Measurements from ENCODE around the gene CD33. TPM values are rescaled to one million over a fixed set of nuclear protein-coding genes. Genes with fewer than 3 reads are reported as not detected.

Gene CD33
- polyA plus RNA-seq, 3 donors from 2014 or later: 3.5 to 17.4 (median 10.3) TPM

DNA sequence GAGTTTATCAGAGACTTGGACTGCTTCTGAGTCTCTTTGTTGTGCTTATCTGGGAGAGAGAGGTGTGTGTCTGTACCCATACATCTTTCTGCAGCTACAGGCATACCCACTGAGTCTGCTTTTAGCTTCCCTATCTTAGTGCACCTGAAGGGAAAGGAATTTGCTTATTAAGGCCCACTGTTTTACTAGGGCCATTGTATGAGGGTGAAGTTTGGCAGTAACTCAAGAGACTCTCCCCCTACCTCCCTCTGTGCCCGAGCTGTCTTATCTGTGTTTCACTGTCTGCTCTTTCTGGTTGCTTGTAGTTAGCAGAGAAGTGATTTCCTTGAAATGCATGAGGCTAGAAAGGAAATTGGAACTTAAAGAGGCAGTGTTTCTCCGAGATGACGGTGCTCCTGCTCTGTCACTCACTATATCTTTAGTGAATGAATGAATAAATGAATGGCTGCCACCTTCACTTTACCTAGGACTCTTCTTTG, 678 bp upstream of the CD33 start:
- Mint-ChIP-seq H3K4me1 (no peaks in the 10 kb centered on the region), H3K27ac (no peak overlapping the region)

DNA sequence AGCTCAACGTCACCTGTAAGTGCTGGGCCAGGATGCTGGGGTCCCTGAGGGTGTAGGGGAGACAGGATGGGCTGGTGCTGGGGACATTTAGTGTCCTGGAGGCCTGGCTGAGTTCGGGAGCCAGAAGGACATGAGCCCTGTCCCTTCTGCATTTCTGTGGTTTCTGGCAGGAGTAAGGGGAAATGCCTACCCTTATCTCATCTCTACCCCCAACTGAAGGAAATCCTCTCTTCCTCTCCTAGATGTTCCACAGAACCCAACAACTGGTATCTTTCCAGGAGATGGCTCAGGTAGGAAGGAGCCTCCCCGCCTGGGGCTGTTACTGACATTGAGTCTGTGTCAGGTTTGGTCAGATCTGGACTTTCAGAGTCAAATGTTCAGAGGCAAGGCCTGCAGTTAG, 1.2 kb downstream of the CD33 start:
- no peak overlapping the region for H3K27ac Mint-ChIP-seq
- no peak for DNase-seq
- no peaks in the 10 kb centered on the region for H3K4me1 Mint-ChIP-seq
- H3K9me3 Mint-ChIP-seq: no peaks in the 10 kb centered on the region
- H3K36me3 Mint-ChIP-seq: no peaks in the 10 kb centered on the region
- H3K27me3 Mint-ChIP-seq (ENCODE audit: low read depth in 3 of 3): peaks cover 0 to 7% (median 5%) of the 10 kb centered on the region in 3 donors
- H3K4me3 Mint-ChIP-seq: peak overlapping the region in 1 of 5 donors; percentile 16

More for the DNA sequence above, 678 bp upstream of the CD33 start:
- peaks cover 0 to 19% (median 5%) of the 10 kb centered on the region in 3 donors for H3K27me3 Mint-ChIP-seq (ENCODE audit: low read depth in 3 of 3)
- H3K9me3 Mint-ChIP-seq: no peaks in the 10 kb centered on the region
- DNase-seq: no peak
- no peak overlapping the region for H3K4me3 Mint-ChIP-seq
- no peaks in the 10 kb centered on the region for H3K36me3 Mint-ChIP-seq

DNA sequence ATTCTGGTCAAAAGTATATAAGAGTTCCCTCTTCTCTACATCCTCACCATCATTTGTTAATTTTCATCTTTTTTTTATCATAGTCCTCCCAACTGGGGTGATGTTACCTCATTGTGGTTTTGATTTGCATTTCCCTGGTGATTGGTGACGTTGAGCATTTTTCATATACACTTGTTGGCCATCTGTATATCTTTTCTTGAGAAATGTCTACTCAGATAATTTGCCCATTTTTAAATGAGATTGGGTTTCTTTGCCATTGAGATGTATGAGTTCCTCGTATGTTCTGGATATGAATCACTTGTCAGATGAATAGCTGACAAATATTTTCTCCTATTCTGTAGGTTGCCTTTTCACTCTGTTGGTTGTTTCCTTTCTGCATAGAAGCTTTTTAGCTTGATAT, 2.4 kb downstream of the CD33 start:
- no peaks in the 10 kb centered on the region for H3K4me1 Mint-ChIP-seq
- peaks cover 0 to 6% (median 3%) of the 10 kb centered on the region in 3 donors for H3K27me3 Mint-ChIP-seq (ENCODE audit: low read depth in 3 of 3)
- H3K36me3 Mint-ChIP-seq: no peaks in the 10 kb centered on the region
- DNase-seq: no peak
- H3K4me3 Mint-ChIP-seq: no peak overlapping the region
- H3K27ac Mint-ChIP-seq: no peak overlapping the region
- no peaks in the 10 kb centered on the region for H3K9me3 Mint-ChIP-seq

DNA sequence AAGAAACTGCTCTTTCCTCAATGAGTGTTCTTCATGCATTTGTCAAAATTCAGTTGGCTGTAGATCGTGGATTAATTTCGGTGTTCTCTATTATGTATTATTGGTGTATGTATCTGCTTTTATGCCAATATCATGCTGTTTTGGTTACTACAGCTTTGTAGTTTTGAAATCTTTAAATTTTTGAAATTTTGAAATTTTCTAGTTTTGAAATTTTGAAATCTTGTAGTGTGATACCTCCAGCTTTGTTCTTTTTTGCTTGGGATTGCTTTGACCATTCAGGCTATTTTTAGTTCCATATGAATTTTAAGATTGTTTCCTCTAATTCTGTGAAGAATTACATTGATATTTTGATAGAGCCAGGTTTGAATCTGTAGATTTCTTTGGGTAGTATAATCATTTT, 3.1 kb downstream of the CD33 start:
- peaks cover 0 to 3% (median 0%) of the 10 kb centered on the region in 3 donors for H3K36me3 Mint-ChIP-seq
- H3K27me3 Mint-ChIP-seq (ENCODE audit: low read depth in 3 of 3): peaks cover 0 to 6% (median 3%) of the 10 kb centered on the region in 3 donors
- H3K27ac Mint-ChIP-seq: no peak overlapping the region
- H3K9me3 Mint-ChIP-seq: no peaks in the 10 kb centered on the region
- H3K4me1 Mint-ChIP-seq: no peaks in the 10 kb centered on the region
- no peak overlapping the region for H3K4me3 Mint-ChIP-seq
- no peak for DNase-seq

DNA sequence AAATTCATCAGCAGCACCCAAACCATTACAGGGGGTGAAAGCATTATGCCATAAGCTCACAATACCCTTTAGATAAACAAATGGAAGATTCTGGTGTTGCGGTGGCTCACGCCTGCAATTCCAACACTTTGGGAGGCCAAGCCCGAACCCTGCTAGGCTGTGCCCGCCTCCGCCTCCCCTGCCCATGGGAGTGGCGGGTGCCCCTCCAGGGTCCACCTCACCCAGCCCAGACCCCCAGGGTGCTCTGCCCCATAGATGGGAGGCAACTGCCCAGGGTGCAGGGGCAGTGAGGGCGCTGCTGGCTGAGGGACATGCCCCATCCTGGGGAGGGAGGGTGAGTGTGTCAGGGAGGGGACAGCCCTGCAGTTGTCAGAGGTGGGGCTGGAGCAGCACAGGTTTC, 16.0 kb downstream of the CD33 start:
- peaks cover 13 to 24% of the 10 kb centered on the region in 2 donors for H3K4me1 Mint-ChIP-seq
- no peak overlapping the region for H3K4me3 Mint-ChIP-seq
- peaks cover 2 to 5% (median 5%) of the 10 kb centered on the region in 3 donors for H3K27me3 Mint-ChIP-seq (ENCODE audit: low read depth in 3 of 3)
- H3K27ac Mint-ChIP-seq: no peak overlapping the region
- no peaks in the 10 kb centered on the region for H3K9me3 Mint-ChIP-seq
- DNase-seq: no peak
- H3K36me3 Mint-ChIP-seq: no peaks in the 10 kb centered on the region

DNA sequence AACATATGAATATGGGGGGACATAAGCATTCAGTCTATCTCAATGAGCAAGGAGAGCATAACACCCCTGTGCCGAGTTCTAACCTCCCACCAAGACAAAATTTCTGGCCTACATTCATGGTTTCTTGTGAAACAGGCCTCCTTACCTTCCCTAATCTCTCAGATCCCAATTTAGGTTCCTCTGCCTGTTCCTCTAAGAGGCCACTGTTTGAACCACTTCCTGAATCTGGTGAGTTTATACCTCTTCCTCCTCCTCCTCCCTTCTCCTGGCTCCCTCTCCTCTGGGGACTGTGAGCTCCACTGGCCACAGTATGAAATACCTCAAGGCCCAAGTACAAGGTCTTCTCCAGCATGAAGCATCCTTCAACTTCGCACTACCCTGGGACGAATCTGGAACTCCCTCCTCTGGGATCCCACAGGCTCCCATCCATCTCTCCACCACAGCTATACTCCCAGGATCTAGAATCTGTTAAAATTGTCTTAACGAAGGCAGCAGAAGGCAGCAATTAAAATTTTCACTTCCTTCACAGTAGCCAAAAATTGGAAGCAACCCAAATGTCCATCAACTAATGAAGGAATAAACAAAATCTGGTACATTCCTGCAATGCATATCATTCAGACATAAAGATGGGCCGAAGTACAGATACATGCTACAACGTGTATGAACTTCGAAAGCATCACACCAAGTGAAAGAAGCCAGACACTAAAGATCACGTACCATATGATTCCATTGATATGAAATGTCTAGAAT, 18.2 kb downstream of the CD33 start:
- Mint-ChIP-seq H3K36me3 (no peaks in the 10 kb centered on the region), H3K4me1 (peaks cover 26 to 38% of the 10 kb centered on the region in 2 donors), H3K9me3 (no peaks in the 10 kb centered on the region), H3K4me3 (no peak overlapping the region), H3K27me3 (ENCODE audit: low read depth in 3 of 3) (peaks cover 2 to 5% (median 5%) of the 10 kb centered on the region in 3 donors), H3K27ac (no peak overlapping the region)
- DNase-seq: no peak

DNA sequence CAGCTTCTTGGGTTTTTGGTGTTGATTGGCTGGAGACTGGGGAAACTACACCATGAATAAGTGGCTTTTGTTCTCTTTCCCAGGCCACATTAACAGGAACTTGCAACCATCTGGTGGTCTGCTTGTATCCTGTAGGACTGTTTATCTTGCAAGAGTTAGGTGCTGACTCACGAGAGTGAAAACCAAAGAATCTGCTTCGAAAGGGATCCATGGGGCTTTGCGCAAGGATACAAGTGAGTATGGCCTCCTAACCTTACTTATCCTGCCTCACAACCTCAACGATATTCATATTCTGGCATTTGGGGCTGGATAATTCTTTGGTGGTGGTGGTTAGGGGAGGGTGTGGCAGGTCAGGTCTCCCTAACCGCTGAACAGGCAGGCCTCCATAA, 21.3 kb downstream of the CD33 start:
- Mint-ChIP-seq H3K27me3 (ENCODE audit: low read depth in 3 of 3) (peaks cover 2 to 8% (median 3%) of the 10 kb centered on the region in 3 donors), H3K4me3 (peak overlapping the region; percentile 61 to 82 (median 77)), H3K4me1 (peaks cover 26 to 38% of the 10 kb centered on the region in 2 donors), H3K9me3 (no peaks in the 10 kb centered on the region), H3K27ac (peak overlapping the region in 4 of 6 donors; percentile 5 to 42 (median 38)), H3K36me3 (peaks cover 0 to 3% (median 0%) of the 10 kb centered on the region in 3 donors)
- DNase-seq: peak in 1 of 3 donors; percentile 5

DNA sequence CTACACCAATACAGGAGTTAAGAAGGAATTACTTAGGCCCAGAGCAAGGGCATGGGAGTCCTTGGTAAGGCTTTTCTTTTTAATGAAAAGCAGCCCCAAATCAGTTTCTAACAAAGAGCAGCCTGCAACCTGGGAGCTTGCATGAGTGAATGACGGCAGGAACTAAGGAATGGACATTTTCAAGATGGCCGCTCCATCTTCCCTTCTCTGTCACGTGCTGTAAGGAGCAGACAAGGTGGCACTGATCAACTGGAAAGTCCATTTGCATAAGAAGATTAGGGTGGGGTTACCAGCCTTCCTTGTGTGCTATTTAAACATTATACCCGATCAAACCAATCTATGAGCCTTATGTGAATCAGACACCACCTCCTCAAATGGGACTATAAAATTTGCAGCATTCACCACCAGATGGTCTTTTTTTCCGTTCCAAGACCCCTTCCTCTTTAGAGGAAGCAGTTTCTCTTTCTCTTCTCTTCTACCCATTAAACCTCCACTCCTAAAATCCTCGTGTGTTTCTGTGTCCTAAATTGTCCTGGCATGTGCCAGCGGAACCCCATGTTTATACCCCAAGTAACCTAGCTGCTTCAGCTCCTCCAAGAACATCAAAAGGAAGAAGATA, 23.2 kb downstream of the CD33 start:
- peaks cover 0 to 3% (median 0%) of the 10 kb centered on the region in 3 donors for H3K36me3 Mint-ChIP-seq
- peaks cover 1 to 8% (median 2%) of the 10 kb centered on the region in 3 donors for H3K27me3 Mint-ChIP-seq (ENCODE audit: low read depth in 3 of 3)
- peak overlapping the region in 1 of 6 donors; percentile 17 for H3K27ac Mint-ChIP-seq
- peaks cover 26 to 36% of the 10 kb centered on the region in 2 donors for H3K4me1 Mint-ChIP-seq
- no peak for DNase-seq
- no peaks in the 10 kb centered on the region for H3K9me3 Mint-ChIP-seq
- no peak overlapping the region for H3K4me3 Mint-ChIP-seq

DNA sequence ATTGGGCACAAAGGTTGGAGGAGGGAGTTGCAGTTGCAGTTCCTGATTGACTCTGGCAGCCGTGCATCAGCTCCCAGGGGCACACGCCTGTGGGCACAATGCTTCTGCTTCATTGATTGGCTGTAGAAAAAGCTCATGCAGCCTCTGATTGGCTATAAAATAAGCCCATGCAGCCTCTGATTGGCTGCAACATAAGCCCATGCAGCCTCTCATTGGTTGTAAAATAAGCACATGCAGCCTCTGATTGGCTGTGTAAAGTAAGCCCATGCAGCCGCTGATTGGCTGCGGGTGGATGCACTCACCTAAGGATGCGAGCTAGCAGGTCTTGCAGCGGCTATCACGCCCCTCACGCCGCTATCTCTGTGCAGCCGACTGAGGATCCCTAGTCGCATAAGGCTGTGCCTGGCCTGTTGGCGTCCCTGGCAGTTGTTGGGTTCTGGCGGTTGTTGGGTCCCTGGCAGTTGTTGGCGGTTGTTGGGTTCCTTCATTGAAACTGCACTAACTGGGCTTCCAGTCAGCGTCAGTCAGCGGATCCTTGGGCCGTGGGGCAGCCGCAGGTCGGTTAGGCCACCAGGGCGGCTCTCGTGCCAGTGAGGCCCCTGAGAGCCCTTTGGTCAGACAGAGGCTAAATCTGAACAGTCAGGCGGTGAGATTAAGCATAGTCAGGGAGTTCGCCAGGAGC, 26.0 kb downstream of the CD33 start, which contains the start of gene SIGLECL1:
Gene SIGLECL1 (plus strand): TSS at position 295 of the 682 bp plus-strand sequence. CDS start 12,993 bp downstream, outside the sequence.
- peaks cover 0 to 3% (median 2%) of the 10 kb centered on the region in 3 donors for H3K27me3 Mint-ChIP-seq (ENCODE audit: low read depth in 3 of 3)
- peaks cover 20 to 24% of the 10 kb centered on the region in 2 donors for H3K4me1 Mint-ChIP-seq
- DNase-seq: no peak
- peak within 1 kb of the TSS in 1 of 6 donors; percentile 12 for H3K27ac Mint-ChIP-seq
- no peak within 1 kb of the TSS for H3K4me3 Mint-ChIP-seq
- no peaks in the 10 kb centered on the region for H3K9me3 Mint-ChIP-seq
- H3K36me3 Mint-ChIP-seq: peaks cover 0 to 3% (median 0%) of the 10 kb centered on the region in 3 donors

DNA sequence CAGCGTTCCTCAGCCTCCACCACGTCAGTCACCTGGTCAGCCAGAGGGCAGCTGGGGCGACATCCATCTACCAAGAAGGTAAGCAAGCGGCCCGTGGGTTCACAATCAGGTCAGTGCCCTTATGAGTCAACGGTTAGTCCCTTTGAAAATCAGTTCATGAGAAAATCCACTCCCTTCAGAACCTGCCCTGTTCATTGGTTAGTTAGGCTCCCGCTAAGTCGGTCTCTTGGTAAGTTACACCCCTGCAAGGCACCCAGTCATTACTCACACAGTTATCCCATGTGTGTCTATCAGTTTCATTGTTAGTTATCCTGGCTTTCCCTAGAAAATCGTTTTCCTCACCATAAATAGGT, 26.6 kb downstream of the CD33 start:
- no peak for DNase-seq
- H3K27ac Mint-ChIP-seq: no peak overlapping the region
- H3K9me3 Mint-ChIP-seq: no peaks in the 10 kb centered on the region
- H3K4me3 Mint-ChIP-seq: no peak overlapping the region
- H3K27me3 Mint-ChIP-seq (ENCODE audit: low read depth in 3 of 3): peaks cover 0 to 3% (median 2%) of the 10 kb centered on the region in 3 donors
- peaks cover 15 to 19% of the 10 kb centered on the region in 2 donors for H3K4me1 Mint-ChIP-seq
- peaks cover 0 to 3% (median 0%) of the 10 kb centered on the region in 3 donors for H3K36me3 Mint-ChIP-seq

DNA sequence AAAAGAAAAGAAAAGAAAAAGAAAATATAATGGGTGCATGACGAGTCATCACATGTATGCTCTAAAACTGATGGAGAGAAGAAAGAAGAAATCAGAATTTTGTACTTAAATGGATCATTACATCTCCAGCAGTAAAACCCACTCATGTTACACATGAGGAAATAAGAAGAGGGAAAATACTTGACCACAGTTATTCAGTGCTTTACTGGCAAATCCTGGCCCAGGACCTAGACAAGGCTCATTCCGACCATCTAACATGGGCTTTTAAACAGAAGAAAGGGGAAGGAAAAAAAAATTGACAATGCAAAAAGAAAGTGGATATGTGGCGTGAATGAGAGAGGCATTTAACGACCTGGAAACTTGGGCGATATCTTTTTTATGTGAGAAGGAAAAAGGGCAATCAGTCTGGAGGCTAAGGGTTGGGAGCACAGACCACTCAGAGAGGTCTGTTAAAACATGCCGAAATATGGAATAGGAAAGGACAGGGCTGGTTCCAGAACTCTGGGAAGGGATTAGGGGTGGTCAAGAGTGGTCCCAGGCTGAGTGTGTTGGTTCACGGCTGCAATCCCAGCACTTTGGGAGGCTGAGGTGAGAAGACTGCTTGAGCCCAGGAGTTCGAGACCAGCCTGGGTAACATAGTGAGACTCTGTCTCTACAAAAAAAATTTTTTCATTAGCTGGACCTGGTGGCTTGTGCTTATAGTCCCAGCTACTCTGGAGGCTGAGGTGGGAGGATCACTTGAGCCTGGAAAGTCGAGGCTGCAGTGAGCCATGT, 27.6 kb downstream of the CD33 start:
- no peak for DNase-seq
- peaks cover 0 to 3% (median 0%) of the 10 kb centered on the region in 3 donors for H3K36me3 Mint-ChIP-seq
- no peaks in the 10 kb centered on the region for H3K9me3 Mint-ChIP-seq
- H3K27ac Mint-ChIP-seq: peak overlapping the region in 1 of 6 donors; percentile 31
- peaks cover 0 to 3% (median 2%) of the 10 kb centered on the region in 3 donors for H3K27me3 Mint-ChIP-seq (ENCODE audit: low read depth in 3 of 3)
- H3K4me3 Mint-ChIP-seq: no peak overlapping the region
- H3K4me1 Mint-ChIP-seq: peaks cover 8 to 11% of the 10 kb centered on the region in 2 donors

DNA sequence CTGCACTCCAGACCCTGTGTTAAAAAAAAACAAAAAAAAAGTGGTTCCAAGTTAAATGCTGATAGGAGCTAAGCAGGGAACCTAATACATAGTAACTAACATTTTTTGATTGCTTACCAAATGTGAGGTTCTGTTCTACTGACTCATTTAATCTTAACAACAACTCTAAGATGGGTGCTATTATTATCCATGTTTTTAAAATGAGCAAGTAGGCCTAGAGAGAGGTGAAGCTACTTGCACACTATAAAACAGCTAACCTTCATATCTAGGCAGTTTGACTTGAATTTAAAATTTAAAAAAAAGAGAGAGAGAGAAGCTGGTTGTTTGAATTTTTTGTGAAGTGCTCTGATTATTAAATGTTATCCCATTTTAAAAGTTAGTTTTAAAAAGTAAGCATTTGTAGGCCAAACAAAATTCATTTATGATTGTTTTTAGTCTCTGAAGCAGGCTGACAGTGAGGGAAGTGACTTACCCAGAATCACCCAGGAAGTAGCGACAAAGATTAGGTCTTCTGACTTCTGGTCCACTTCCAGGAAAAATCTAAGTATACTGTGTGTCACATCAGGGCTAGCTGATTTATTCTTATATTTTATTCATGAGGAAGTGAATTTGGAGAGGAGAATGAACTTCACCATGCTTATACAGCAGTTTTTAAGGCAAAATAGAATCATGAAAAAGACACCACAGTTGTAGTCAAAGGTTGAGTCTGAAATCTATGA, 28.4 kb downstream of the CD33 start:
- Mint-ChIP-seq H3K4me3 (no peak overlapping the region), H3K4me1 (peaks cover 8 to 15% of the 10 kb centered on the region in 2 donors), H3K36me3 (peaks cover 0 to 3% (median 0%) of the 10 kb centered on the region in 3 donors), H3K27ac (peak overlapping the region in 3 of 6 donors; percentile 17 to 66 (median 51)), H3K9me3 (no peaks in the 10 kb centered on the region), H3K27me3 (ENCODE audit: low read depth in 3 of 3) (peaks cover under 1 to 3% (median 3%) of the 10 kb centered on the region in 3 donors)
- DNase-seq: no peak
